K562 (cell line): ENCODE results near the gene UGT1A3. TPM values are rescaled to one million over a fixed set of nuclear protein-coding genes. Genes with fewer than 3 reads are reported as not detected.

Experiments
- ATAC-seq: fragments of 200-7000 bp; cut with Tn5 transposase; 3 replicates; pipeline ENCODE4 v1.9.1; 2020; ENCODE audit warnings: moderate library complexity
- BruUV-seq: library from RNA; stranded (reverse); fragments of 400-500 nt; replicated peaks from 2 replicates; lab custom pipeline; 2021; lab: Mats Ljungman, UMichigan
- CTCF ChIA-PET: fragments of 300-600 bp; formaldehyde crosslinking; extraction: SDS; loops from one replicate; lab custom pipeline; 2021; ENCODE audit warnings: low intra/inter-chr PET ratio; lab: Yijun Ruan, JAX
- POLR2A ChIA-PET: fragments of 300-600, 350-650 bp; sonication (Branson Sonifier 250); formaldehyde crosslinking; extraction: SDS; loops from one replicate; lab custom pipeline; 2021; ENCODE audit warnings: antibody characterized with exemption, inconsistent platforms; lab: Yijun Ruan, JAX
- DNase-seq, 4 experiments: peaks; one replicate each; pipeline versions ENCODE4 v3.0.0 to v3.0.0-alpha.2; 2011 to 2018; ENCODE audit warnings: low spot score in 3 of 4, mixed read lengths in 3 of 4; ENCODE audit errors: extremely low read depth in 1 of 4
- FAIRE-seq: peaks from 2 replicates; lab custom pipeline; 2011; peaks lifted over from hg19 to GRCh38; lab: Jason Lieb, UNC
- H2AFZ ChIP-seq: 2 replicates; pipeline ENCODE4 v1.6.0; 2011; ENCODE audit warnings: low read depth, low read length, control low read depth, inconsistent platforms
- H3K27ac ChIP-seq: fragments of 200-600 bp; 3 replicates; pipeline ENCODE4 v1.8.0; 2011; ENCODE audit warnings: low read depth, mild to moderate bottlenecking, control low read depth, inconsistent platforms, low read length, moderate library complexity, mixed read lengths; ENCODE audit errors: extremely low read depth
- H3K27me3 ChIP-seq, 2 experiments: fragments of 300-600 bp in 1 of 2; 2 replicates in 1 of 2; 3 replicates in 1 of 2; pipeline versions ENCODE4 v1.6.0 to v1.8.0; 2011; ENCODE audit warnings: inconsistent platforms in 2 of 2, low read length in 2 of 2, mild to moderate bottlenecking in 1 of 2, mixed read lengths in 1 of 2, moderate library complexity in 1 of 2; ENCODE audit not compliant: control insufficient read depth in 2 of 2, insufficient read depth in 2 of 2
- H3K36me3 ChIP-seq: fragments of 300-600 bp; 3 replicates; pipeline ENCODE4 v1.8.0; 2011; ENCODE audit warnings: mild to moderate bottlenecking, low read length, inconsistent platforms; ENCODE audit not compliant: control insufficient read depth, insufficient read depth
- H3K4me1 ChIP-seq, 2 experiments: fragments of 200-600 bp in 1 of 2; replicated peaks in 1 of 2; 2 replicates in 1 of 2; 3 replicates in 1 of 2; pipeline versions ENCODE4 v1.5.1 to v1.8.0; 2011; ENCODE audit warnings: inconsistent platforms in 2 of 2, low read length in 2 of 2, mild to moderate bottlenecking in 1 of 2, mixed read lengths in 1 of 2, moderate library complexity in 1 of 2; ENCODE audit not compliant: control insufficient read depth in 2 of 2, insufficient read depth in 2 of 2
- H3K4me2 ChIP-seq: 2 replicates; pipeline ENCODE4 v1.6.1; 2011; ENCODE audit warnings: low read length, control low read depth, inconsistent platforms, mixed read lengths; ENCODE audit not compliant: insufficient read depth
- H3K4me3 ChIP-seq: fragments of 200-600 bp; sonication (generic), shearing (Covaris generic); 2 replicates; pipeline ENCODE4 v1.5.1; 2016; ENCODE audit warnings: control low read depth, inconsistent platforms
- H3K79me2 ChIP-seq: fragments of 200-600 bp; 3 replicates; pipeline ENCODE4 v1.8.0; 2011; ENCODE audit warnings: low read length, inconsistent platforms; ENCODE audit not compliant: control insufficient read depth, insufficient read depth
- H3K9ac ChIP-seq, 2 experiments: 2 replicates each; pipeline versions ENCODE4 v1.6.0 to v1.6.1; 2011; ENCODE audit warnings: low read depth in 2 of 2, low read length in 2 of 2, control low read depth in 1 of 2, inconsistent platforms in 1 of 2, mild to moderate bottlenecking in 1 of 2, mixed read lengths in 1 of 2; ENCODE audit not compliant: insufficient read depth in 1 of 2
- H3K9me1 ChIP-seq: one replicate; pipeline ENCODE4 v1.6.0; 2011; ENCODE audit warnings: inconsistent platforms, mild to moderate bottlenecking, low read length, moderate library complexity; ENCODE audit not compliant: control insufficient read depth, insufficient read depth
- H3K9me3 ChIP-seq: replicated peaks from 2 replicates; pipeline ENCODE4 v1.5.1; 2011; ENCODE audit warnings: low read depth, low read length, inconsistent platforms; ENCODE audit not compliant: control insufficient read depth, insufficient read depth
- H4K20me1 ChIP-seq: replicated peaks from 2 replicates; pipeline ENCODE4 v1.6.1; 2011; ENCODE audit warnings: low read length, inconsistent platforms, mixed read lengths; ENCODE audit not compliant: control insufficient read depth, insufficient read depth
- FOXA3 ChIP-seq, 2 experiments: fragments of 450-650 bp in 1 of 2; sonication (generic) in 1 of 2; formaldehyde crosslinking; IDR thresholded peaks in 1 of 2; conservative IDR thresholded peaks in 1 of 2; 2 replicates each; pipeline versions ENCODE4 v1.4.0 to v1.8.0; 2020 to 2022; ENCODE audit warnings: mild to moderate bottlenecking in 2 of 2, missing genetic modification reagents in 1 of 2
- FUS ChIP-seq: fragments of 200-400 bp; formaldehyde crosslinking; optimal IDR thresholded peaks from 2 replicates; pipeline ENCODE3; 2017; ENCODE audit warnings: low read depth, low read length
- NCOR1 ChIP-seq: fragments of 450-650 bp; IDR thresholded peaks from 2 replicates; pipeline ENCODE4 v1.6.1; 2016; ENCODE audit warnings: mild to moderate bottlenecking, moderate library complexity
- NONO ChIP-seq, 2 experiments: fragments of 200-400 bp in 1 of 2; fragments of 450-650 bp in 1 of 2; formaldehyde crosslinking in 1 of 2; IDR thresholded peaks; 2 replicates each; pipeline ENCODE4 v1.6.1; 2017; ENCODE audit warnings: low read depth in 2 of 2, mild to moderate bottlenecking in 2 of 2, moderate library complexity in 2 of 2, low read length in 1 of 2
- RHOXF2B ChIP-seq: fragments of 250-450 bp; sonication (Bioruptor Pico); conservative IDR thresholded peaks from 2 replicates; pipeline ENCODE4 v1.5.1; 2021
- SRF ChIP-seq, 2 experiments: fragments of 250-450, 450-650 bp in 1 of 2; sonication (Bioruptor Pico) in 1 of 2; sonication (generic) in 1 of 2; formaldehyde crosslinking; IDR thresholded peaks; 2 replicates each; pipeline versions ENCODE4 v1.5.0 to v1.5.1; 2020 to 2022; ENCODE audit warnings: mild to moderate bottlenecking in 1 of 2, missing genetic modification reagents in 1 of 2
- WGBS: fragments of 100-300 bp; shearing (Covaris generic); methylation state at CpG from one replicate; pipeline ENCODE4 v1.1.6; 2016; ENCODE audit warnings: low coverage, mixed read lengths; ENCODE audit not compliant: insufficient coverage; ENCODE audit errors: missing lambda C conversion rate; 5-methylcytosine and 5-hydroxymethylcytosine counted together
- in situ Hi-C: fragments of 300-500 bp; cut with MboI; formaldehyde crosslinking; loops from 4 replicates; pipeline ENCODE4 v1.15.0; 2018; ENCODE audit warnings: inconsistent platforms, mixed read lengths
- intact Hi-C: fragments of 100-400 bp; cut with micrococcal nuclease; formaldehyde crosslinking; loops from 2 replicates; pipeline ENCODE4 v1.14.2; 2022
- polyA plus RNA-seq, 8 experiments: library from polyadenylated mRNA; depleted of rRNA in 4 of 8; stranded (reverse) in 5 of 8; unstranded in 3 of 8; fragments of >200 nt; fragmentation: Nextera tagmentation in 2 of 8; fragmentation: Illumina TruSeq in 1 of 8; extraction: Ambion mirVana in 2 of 8; extraction: Trizol in 1 of 8; gene quantifications; 2 replicates each; pipeline versions ENCODE4 v1.2.1 to v1.2.3, GENCODE V29; 2011 to 2014; ENCODE audit warnings: inconsistent platforms in 1 of 8, missing spikeins in 1 of 8
- total RNA-seq, 7 experiments: library from RNA; depleted of rRNA in 6 of 7; stranded (reverse); fragments of >200 nt in 6 of 7; fragmentation: Illumina TruSeq in 2 of 7; extraction: Trizol in 2 of 7; gene quantifications; 2 replicates each; pipeline versions ENCODE4 v1.2.1 to v1.2.3, GENCODE V29; 2011 to 2021; ENCODE audit warnings: low replicate concordance in 1 of 7
- TF ChIP-seq, protein P1 (sequence below), 2 experiments: IDR thresholded peaks; 2 replicates each; pipeline ENCODE4 v1.6.1; 2011; ENCODE audit warnings: borderline replicate concordance in 1 of 2, control low read depth in 1 of 2, low read depth in 1 of 2, low read length in 1 of 2, mild to moderate bottlenecking in 1 of 2, mixed read lengths in 1 of 2, moderate library complexity in 1 of 2; ENCODE audit not compliant: insufficient read depth in 1 of 2, insufficient read length in 1 of 2, poor library complexity in 1 of 2, severe bottlenecking in 1 of 2; ENCODE audit errors: extremely low read depth in 1 of 2
- TF ChIP-seq, protein P2 (sequence below): fragments of 200-800 bp; sonication (Bioruptor generic); IDR thresholded peaks from 2 replicates; pipeline ENCODE4 v1.6.1; 2017; ENCODE audit warnings: missing genetic modification characterization, missing compliant biosample characterization
- TF ChIP-seq, protein P3 (sequence below): fragments of 250-450 bp; sonication (Bioruptor Pico); IDR thresholded peaks from 2 replicates; pipeline ENCODE4 v1.5.0; 2021

Gene UGT1A3
- total and polyA plus RNA-seq, 9 of the 15 experiments (the other 6 are each of a cell fraction or from before 2014, with no cell fraction given), result not detected

DNA sequence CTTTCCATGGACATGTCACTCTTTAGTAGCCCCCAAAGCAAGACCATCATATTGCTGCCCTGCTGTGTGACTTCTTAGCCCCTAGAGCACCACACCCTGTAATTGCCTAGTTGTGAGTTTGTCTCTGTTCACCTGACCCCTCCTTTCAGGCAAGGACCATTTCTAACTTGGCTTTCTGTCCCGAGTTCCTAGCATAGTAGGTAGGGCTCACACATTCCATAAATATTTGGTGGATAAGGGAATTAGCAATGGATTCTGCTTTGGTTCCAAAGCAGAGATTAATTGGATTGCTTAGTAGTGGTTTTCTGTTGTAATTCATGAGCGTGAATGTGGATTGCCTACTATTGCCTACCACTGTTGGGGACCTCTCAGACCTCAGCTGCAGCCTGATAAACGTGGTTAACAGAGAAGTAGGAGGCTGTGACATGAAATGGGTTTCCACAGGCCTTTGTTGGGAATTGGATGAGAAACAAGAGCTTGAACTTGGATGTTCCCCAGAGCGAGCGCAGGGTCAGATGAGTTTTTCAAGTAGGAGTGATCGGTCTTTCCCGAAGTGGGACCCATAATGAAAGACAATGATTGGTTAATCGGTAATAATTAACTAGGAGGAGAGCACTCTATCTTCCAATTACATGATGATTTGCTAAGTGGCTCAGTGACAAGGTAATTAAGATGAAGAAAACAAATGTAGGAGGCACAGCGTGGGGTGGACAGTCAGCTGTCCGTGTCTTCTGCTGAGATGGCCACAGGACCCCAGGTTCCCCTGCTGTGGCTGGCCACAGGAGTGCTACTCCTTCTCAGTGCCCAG lies 17.8 kb downstream of the UGT1A3 start:
- Histone ChIP-seq H3K9me1 (no peaks in the 10 kb centered on the region), H3K9me3 (no peaks in the 10 kb centered on the region), H3K9ac (no peak overlapping the region), H3K36me3 (no peaks in the 10 kb centered on the region), H4K20me1 (no peaks in the 10 kb centered on the region), H2AFZ (no peak overlapping the region), H3K4me2 (no peak overlapping the region), H3K27me3 (no peaks in the 10 kb centered on the region), H3K27ac (no peak overlapping the region), H3K4me1 (peaks cover 0 to 7% of the 10 kb centered on the region in 2 experiments; a peak in 2 of 5 replicates), H3K4me3 (no peak overlapping the region), H3K79me2 (no peaks in the 10 kb centered on the region)
- intact Hi-C loops (no loop called here), in situ Hi-C loops (no loop called here)
- whole genome bisulfite sequencing, result 0% methylated on average over 9 of the region's 10 CpGs
- TF ChIP-seq, protein P1, sequence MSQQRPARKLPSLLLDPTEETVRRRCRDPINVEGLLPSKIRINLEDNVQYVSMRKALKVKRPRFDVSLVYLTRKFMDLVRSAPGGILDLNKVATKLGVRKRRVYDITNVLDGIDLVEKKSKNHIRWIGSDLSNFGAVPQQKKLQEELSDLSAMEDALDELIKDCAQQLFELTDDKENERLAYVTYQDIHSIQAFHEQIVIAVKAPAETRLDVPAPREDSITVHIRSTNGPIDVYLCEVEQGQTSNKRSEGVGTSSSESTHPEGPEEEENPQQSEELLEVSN (IDR thresholded peaks at IDR 0.05; ENCODE audit: borderline replicate concordance in 1 of 2, extremely low read depth in 1 of 2, insufficient read depth in 1 of 2, insufficient read length in 1 of 2, low read depth in 1 of 2, low read length in 1 of 2, poor library complexity in 1 of 2, severe bottlenecking in 1 of 2), result no peak
- TF ChIP-seq RHOXF2B (CRISPR knock-in tag), result no peak
- no peak for TF ChIP-seq NCOR1
- no peak for TF ChIP-seq FOXA3 (CRISPR knock-in tag; conservative IDR thresholded peaks at IDR 0.05 in 1 of 2, IDR thresholded peaks at IDR 0.05 in 1 of 2)
- TF ChIP-seq, protein P2, sequence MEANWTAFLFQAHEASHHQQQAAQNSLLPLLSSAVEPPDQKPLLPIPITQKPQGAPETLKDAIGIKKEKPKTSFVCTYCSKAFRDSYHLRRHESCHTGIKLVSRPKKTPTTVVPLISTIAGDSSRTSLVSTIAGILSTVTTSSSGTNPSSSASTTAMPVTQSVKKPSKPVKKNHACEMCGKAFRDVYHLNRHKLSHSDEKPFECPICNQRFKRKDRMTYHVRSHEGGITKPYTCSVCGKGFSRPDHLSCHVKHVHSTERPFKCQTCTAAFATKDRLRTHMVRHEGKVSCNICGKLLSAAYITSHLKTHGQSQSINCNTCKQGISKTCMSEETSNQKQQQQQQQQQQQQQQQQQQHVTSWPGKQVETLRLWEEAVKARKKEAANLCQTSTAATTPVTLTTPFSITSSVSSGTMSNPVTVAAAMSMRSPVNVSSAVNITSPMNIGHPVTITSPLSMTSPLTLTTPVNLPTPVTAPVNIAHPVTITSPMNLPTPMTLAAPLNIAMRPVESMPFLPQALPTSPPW (CRISPR knock-in tag), result no peak
- TF ChIP-seq FUS, result no peak
- TF ChIP-seq NONO (IDR thresholded peaks at IDR 0.05; ENCODE audit: low read depth in 2 of 2, low read length in 1 of 2), result no peak
- TF ChIP-seq SRF (CRISPR knock-in tag; IDR thresholded peaks at IDR 0.05), result no peak
- TF ChIP-seq, protein P3, sequence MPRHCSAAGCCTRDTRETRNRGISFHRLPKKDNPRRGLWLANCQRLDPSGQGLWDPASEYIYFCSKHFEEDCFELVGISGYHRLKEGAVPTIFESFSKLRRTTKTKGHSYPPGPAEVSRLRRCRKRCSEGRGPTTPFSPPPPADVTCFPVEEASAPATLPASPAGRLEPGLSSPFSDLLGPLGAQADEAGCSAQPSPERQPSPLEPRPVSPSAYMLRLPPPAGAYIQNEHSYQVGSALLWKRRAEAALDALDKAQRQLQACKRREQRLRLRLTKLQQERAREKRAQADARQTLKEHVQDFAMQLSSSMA, result no peak
- FAIRE-seq (no peak), DNase-seq (no peak), ATAC-seq (no peak)
- no TSS peak for BruUV-seq
- ChIA-PET POLR2A (no interaction called here), CTCF (no interaction called here)
